Left ventricle myocardium inferior (tissue), 1 donor: ENCODE measurements around the gene STARD9. TPM values are rescaled to one million over a fixed set of nuclear protein-coding genes. Genes with fewer than 3 reads are reported as not detected.

Experiments used
- DNase-seq: peaks from one replicate; pipeline ENCODE4 v3.0.0-alpha.2; 2020
- H3K27ac ChIP-seq: fragments of 200-600 bp; replicated peaks from 2 replicates; pipeline ENCODE4 v1.8.0; 2021
- H3K27me3 ChIP-seq: fragments of 200-600 bp; 2 replicates; pipeline ENCODE4 v1.8.0; 2021; ENCODE audit warnings: low read depth
- H3K36me3 ChIP-seq: fragments of 200-600 bp; 2 replicates; pipeline ENCODE4 v1.8.0; 2021
- H3K4me1 ChIP-seq: fragments of 200-600 bp; 2 replicates; pipeline ENCODE4 v1.8.0; 2021
- H3K4me3 ChIP-seq: fragments of 200-600 bp; 2 replicates; pipeline ENCODE4 v1.8.0; 2021; ENCODE audit warnings: mild to moderate bottlenecking, moderate library complexity
- H3K9me3 ChIP-seq: fragments of 200-600 bp; replicated peaks from 2 replicates; pipeline ENCODE4 v1.8.0; 2021
- CTCF ChIP-seq: fragments of 200-600 bp; IDR thresholded peaks from 2 replicates; pipeline ENCODE4 v1.8.0; 2021; ENCODE audit warnings: antibody characterized with exemption, mild to moderate bottlenecking, borderline replicate concordance
- intact Hi-C: fragments of 100-400 bp; cut with micrococcal nuclease; formaldehyde crosslinking; loops from one replicate; pipeline ENCODE4 v1.11.0; 2022
- total RNA-seq: library from RNA; stranded (reverse); fragmentation: NEBNext Ultra II Directional; extraction: Animal tissue kit (Norgen Biotek cat#: 25700); gene quantifications from one replicate; pipeline ENCODE4 v1.2.1, GENCODE V29; 2021
- donor health status: DM: no; HTN: yes; CAD: no; lungs with severe emphysema.

STARD9 gene
- total RNA-seq, 1 donor from 2014 or later: 4.9 TPM

- Histone ChIP-seq H3K27me3 (no peaks in the 10 kb centered on the region), H3K27ac (peak overlapping the region; percentile 84), H3K4me1 (peaks cover 87% of the 10 kb centered on the region), H3K9me3 (no peaks in the 10 kb centered on the region), H3K36me3 (peaks cover 7% of the 10 kb centered on the region), H3K4me3 (peak overlapping the region; percentile 65)
- TF ChIP-seq CTCF: no peak
- peak; percentile 92 for DNase-seq
- intact Hi-C loops: no loop called here
These were observed 5.9 kb downstream of the STARD9 start for GRCh38 chr15:42581272-42581730.

GRCh38 chr15:42582569-42583375 lies 7.4 kb downstream of the STARD9 start:
- H3K27me3 ChIP-seq: no peaks in the 10 kb centered on the region
- H3K9me3 ChIP-seq: no peaks in the 10 kb centered on the region
- H3K4me3 ChIP-seq: peak overlapping the region; percentile 47
- H3K36me3 ChIP-seq: peaks cover 9% of the 10 kb centered on the region
- H3K27ac ChIP-seq: peak overlapping the region; percentile 84
- TF ChIP-seq CTCF: no peak
- no peak for DNase-seq
- intact Hi-C loops: no loop called here
- H3K4me1 ChIP-seq: peaks cover 75% of the 10 kb centered on the region

- Histone ChIP-seq H3K4me1 (peaks cover 75% of the 10 kb centered on the region), H3K9me3 (no peaks in the 10 kb centered on the region), H3K36me3 (peaks cover 9% of the 10 kb centered on the region), H3K27ac (peak overlapping the region; percentile 84), H3K27me3 (no peaks in the 10 kb centered on the region), H3K4me3 (peak overlapping the region; percentile 47)
- no peak for DNase-seq
- TF ChIP-seq CTCF: no peak
- intact Hi-C loops: no loop called here
These were observed 8.8 kb downstream of the STARD9 start for GRCh38 chr15:42584031-42584765.

GRCh38 chr15:42590619-42591237 lies 15.3 kb downstream of the STARD9 start:
- intact Hi-C loops: no loop called here
- no peak for TF ChIP-seq CTCF
- H3K4me1 ChIP-seq: peaks cover 64% of the 10 kb centered on the region

GRCh38 chr15:42591238-42591934 lies 16.0 kb downstream of the STARD9 start:
- peaks cover 71% of the 10 kb centered on the region for H3K4me1 ChIP-seq
- peak overlapping the region; percentile 81 for H3K27ac ChIP-seq
- H3K36me3 ChIP-seq: peaks cover 1% of the 10 kb centered on the region
- peak; percentile 46 for TF ChIP-seq CTCF
- DNase-seq: no peak
- H3K4me3 ChIP-seq: no peak overlapping the region
- no peaks in the 10 kb centered on the region for H3K27me3 ChIP-seq
- H3K9me3 ChIP-seq: no peaks in the 10 kb centered on the region
- intact Hi-C loops: no loop called here

More at GRCh38 chr15:42590619-42591237, 15.3 kb downstream of the STARD9 start:
- no peak overlapping the region for H3K4me3 ChIP-seq
- H3K36me3 ChIP-seq: peaks cover 8% of the 10 kb centered on the region
- H3K9me3 ChIP-seq: no peaks in the 10 kb centered on the region
- H3K27ac ChIP-seq: peak overlapping the region; percentile 81
- DNase-seq: no peak
- no peaks in the 10 kb centered on the region for H3K27me3 ChIP-seq
